Measurements from ENCODE around the gene CBFA2T2.

CBFA2T2 gene

DNA sequence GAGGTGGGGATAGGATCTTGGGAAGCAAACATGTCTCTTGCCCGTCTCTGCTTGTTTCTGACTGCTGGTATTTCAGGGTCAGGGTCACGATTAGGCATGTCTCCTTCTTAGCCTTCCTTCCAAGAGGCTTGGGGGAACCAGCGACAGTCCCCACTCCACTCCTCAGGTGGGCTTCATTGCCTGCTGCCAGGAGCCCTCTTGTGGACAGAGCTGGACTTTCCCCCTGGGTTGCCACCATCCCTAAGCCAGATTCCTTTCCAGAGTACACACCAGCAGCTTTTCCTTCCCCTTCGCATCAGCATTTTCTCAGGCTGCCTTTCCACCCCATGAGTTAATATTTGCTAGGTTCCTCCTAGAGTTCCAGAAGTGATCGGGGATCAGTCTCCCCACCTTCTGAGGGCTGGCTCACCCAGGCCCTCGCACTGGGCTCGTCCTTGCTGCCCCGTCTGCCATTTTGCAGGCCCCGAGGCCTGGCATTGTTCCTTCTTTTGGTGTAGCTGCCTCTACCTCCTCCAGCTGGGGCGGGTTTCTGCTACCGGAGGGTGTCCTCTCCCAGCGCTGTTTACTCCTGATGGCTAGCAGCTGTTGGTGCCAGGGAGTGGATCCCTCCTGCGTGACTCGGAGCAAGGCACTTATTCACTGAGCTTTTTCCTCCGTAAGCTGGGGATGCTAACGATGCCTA is 163.5 kb downstream of the CBFA2T2 start:
- DNase-seq (ENCODE audit: low spot score): no peak

- no peak for DNase-seq (ENCODE audit: low spot score)
These were observed 164.2 kb downstream of the CBFA2T2 start for GRCh38 chr20:33653900-33654596.

DNA sequence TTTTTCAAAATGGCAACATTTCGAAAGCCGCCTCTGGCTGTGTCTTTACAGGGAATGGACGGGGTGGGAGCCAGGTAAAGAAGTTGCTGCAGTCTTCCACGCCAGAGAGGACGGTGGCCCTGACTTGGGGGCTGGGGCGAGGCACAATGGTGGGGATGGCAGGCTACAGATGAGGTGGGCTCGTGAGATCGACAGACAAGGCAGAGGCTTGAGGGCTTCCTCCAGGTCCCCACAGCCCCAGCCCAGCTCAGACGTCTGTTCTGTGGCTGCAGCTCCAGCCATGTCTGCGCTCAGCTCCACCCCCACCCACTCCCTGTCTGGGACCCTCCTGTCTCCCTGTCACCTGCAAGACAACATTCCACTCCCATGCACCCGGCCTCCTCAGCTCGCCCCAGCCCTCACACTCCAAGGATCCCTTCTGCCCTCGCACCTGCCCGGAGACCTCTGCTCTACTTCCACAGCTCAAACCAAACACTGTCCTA is 164.8 kb downstream of the CBFA2T2 start:
- DNase-seq (ENCODE audit: low spot score): no peak

GRCh38 chr20:33655164-33655563 is 165.3 kb downstream of the CBFA2T2 start:
- no peak for DNase-seq (ENCODE audit: low spot score)

DNA sequence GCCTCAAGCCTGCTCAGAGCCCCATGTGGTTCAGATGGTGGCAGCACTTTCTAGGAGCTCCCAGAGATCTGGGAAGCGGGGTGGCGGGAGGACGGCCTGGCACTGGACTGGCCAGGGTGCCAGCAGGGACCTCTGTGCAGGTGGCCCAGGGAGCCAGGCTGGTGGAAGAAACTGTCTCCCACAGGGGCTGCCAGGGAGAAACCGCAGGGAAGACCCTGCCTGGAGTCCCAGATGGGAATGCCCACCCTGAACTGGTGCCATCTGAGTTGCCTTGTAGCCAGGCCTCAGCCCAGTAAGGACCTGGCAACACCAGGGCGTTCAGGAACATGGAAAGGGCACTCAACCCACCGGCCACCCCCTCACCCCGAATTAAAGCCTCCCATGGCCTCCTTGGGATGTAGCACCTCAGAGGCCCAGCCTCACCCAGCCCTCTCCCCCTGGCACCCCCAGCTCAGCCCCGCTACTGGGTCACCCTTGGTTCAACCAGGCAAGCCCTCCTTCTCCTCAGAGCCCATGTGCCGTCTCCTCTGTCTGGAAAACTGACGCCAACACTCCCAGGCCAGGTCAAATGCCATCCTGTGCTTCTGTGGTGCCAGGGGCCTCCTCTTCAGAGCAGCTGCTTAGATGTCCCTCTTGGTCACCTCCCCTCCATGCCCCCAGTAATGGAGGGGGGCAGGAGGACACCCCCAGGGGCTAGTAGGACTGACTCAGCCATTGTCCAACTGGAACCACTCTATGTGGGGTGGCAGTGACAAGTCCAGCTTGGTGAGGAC is 166.3 kb downstream of the CBFA2T2 start:
- no peak for DNase-seq (ENCODE audit: low spot score)

DNA sequence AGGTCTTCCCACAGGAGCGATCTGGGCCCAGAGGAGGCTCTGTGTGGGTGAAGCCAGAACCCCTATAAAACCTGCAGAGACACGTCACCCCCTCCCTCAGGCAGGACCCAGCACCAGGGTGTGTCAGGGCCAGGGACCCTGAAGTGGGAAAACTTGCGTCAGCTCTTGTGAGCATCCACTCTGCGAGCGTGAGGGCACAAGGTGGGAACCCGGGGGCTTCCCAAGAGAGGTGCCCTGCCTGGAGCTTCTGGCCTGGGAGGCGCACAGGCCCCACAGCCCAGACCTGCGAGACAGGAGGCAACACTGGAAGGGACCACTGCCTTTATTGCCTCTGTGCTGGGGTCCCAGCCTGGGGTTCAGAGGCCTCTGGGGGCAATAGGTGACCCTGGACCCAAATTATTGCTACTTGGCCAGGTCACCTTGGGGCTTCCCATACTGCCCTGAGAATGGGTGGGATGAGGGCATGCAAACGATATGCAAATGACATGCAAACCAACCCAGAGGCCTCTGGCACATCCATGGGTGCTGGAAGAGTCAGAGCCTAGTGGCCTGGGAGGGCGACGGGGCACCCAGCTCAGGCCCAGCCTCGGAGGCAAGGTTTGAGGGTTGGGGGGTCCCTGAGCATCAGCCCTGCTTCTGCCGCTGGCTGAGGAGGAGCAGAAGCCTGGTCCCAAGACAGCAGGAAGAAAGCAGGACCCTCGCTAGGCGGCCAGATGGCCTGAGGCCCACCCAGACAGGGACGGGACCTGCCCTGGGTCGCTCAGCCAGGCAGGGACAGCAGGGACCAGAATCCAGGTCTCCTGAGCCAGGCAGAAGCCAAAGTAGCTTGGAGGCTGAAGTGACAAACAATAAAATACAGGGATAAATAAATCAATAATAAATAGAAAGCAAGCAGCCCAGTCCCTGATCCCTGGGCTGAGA is 167.1 kb downstream of the CBFA2T2 start:
- DNase-seq (ENCODE audit: low spot score): no peak

GRCh38 chr20:33657704-33658095 is 167.8 kb downstream of the CBFA2T2 start:
- no peak for DNase-seq (ENCODE audit: low spot score)

DNA sequence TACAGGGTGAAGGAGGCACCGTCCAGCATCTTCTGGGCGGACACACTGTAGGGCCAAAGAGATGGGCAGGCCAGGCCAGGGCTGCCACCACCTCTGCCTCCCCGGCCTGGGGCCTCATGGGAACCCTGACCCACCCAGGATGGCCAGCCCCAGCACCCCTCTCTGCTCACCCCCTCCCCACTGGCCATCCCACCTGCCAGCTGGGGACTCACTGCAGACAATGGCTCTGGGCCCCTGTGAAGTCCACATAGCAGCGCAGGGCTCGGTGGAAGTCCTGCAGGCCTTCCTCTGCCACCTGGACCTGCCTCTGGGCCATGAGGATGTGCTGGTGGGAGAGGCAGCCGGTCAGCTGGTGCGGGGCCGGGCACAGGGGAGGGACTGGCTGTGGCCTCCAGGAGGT is 168.6 kb downstream of the CBFA2T2 start:
- DNase-seq (ENCODE audit: low spot score): no peak

- no peak for DNase-seq (ENCODE audit: low spot score)
These were observed 169.0 kb downstream of the CBFA2T2 start for GRCh38 chr20:33658929-33659328.

- DNase-seq (ENCODE audit: low spot score): no peak
These were observed 169.6 kb downstream of the CBFA2T2 start for GRCh38 chr20:33659341-33660034.

DNA sequence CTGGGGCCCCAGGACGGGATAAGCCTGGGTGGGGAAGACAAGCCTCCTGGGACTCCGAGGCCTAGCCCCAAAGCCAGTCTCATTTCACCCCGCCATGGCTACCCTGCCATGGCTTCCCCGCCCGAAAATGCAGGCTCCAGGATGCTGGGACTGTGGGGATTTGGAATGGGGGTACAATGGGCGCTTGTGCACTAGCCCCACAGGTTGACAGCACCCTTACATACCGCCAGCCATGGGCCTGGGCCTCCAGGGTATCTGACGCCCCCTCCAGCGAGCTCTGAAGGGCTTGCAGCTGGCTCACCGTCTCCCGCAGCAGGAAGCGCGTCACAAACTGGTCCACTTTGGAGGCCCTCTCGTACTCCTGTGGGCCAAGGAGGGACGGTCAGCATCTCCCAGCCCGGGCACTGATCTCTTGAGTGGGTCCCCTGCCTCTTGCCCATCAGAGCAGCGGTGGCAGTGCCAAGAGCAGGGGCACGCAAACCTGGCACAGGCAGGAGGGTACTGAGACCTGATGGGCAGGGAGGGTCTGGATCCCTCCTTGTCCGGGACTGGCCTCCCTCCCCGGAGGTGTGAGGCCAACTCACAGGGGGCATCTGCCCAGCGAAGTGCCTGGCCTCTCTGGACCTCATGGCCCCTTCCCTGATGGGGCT is 170.3 kb downstream of the CBFA2T2 start:
- no peak for DNase-seq (ENCODE audit: low spot score)

DNA sequence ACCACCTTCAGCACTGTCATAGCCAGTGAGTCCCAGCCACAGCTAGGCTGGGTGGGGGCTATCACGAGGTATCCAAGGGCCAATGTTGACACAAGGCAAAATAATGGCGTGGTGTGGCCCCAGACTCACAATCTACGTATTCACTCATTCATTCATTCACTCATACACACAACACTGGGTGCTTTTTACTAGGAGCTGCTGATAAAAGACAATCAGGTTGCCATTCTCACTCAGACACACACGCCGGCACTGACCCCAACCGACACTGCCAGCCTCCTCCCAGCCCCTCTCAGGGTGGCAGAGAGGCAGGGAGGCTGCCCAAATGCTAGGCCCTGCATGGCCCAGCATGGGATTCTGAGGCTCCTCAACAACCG is 170.8 kb downstream of the CBFA2T2 start:
- DNase-seq (ENCODE audit: low spot score): no peak

GRCh38 chr20:33662172-33662571 is 172.3 kb downstream of the CBFA2T2 start, which contains the start of gene C20orf144:
TSS of gene C20orf144 (plus strand) at chr20:33662327. CDS start at chr20:33662346, 19 bp downstream.
- DNase-seq (ENCODE audit: low spot score): no peak

DNA sequence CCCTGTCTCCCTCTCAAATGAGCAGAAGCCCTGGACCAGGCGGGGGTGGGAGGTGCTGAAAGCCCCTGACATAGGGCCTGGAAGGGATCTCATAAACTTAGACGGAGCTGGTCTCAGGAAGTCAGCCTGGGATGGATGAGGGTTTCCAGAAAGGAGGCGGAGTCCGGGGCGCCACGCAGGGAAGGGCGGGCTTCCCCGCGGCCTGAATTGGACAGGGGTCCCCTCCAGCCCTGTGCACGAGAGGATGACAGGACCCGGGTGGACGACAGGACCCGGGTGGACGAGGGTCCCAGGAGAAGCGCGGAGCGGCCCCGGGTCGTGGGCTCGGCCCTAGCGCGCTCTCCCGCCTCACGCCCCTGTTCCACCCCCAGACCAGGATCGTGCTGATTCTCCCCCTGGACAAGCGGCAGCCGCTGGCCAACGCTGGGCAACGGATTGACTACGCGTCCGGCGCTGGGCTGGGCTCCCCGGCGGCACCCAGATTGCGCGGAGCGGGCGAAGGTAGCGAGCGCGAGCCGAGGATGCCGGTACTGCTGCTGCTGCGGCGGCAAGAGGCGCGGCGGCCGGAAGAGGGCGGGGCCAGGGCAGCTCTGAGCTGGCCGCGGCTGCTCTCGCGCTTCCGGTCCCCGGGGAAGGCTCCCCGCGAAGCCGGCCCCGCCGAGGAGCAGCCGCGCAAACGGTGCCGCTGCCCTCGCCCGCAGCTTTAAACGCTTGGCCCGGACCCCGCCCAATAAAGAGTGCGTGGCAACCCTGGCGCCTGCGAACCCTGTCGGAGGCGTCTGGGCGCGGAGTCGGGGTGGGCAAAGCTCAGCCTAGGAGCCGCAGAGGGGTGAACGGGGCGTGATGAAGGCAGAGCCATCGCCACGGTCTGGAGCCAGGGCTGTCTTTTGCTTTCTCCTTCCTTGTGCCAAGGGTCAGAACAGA is 173.5 kb downstream of the CBFA2T2 start:
- DNase-seq (ENCODE audit: low spot score): peak; percentile 84

GRCh38 chr20:33664085-33664761 is 174.3 kb downstream of the CBFA2T2 start:
- no peak for DNase-seq (ENCODE audit: low spot score)

DNA sequence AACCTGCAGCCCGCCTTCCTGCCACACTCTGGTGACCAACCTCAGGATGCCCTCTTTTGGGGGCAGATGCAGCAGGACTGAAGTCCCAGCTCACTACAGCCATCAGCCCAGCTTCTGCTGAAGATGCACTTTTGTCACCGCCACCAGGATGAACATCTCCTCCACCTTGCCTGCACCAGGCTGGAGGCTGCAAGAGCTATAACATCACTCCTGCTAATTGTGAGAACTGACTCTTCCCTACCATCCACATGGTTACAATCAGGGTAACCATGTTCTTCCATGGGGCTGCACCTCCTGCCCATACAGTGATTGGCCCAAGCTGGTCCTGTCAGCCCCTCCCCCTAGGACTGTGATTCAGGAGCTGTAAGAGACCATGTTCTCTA is 174.9 kb downstream of the CBFA2T2 start:
- no peak for DNase-seq (ENCODE audit: low spot score)

DNA sequence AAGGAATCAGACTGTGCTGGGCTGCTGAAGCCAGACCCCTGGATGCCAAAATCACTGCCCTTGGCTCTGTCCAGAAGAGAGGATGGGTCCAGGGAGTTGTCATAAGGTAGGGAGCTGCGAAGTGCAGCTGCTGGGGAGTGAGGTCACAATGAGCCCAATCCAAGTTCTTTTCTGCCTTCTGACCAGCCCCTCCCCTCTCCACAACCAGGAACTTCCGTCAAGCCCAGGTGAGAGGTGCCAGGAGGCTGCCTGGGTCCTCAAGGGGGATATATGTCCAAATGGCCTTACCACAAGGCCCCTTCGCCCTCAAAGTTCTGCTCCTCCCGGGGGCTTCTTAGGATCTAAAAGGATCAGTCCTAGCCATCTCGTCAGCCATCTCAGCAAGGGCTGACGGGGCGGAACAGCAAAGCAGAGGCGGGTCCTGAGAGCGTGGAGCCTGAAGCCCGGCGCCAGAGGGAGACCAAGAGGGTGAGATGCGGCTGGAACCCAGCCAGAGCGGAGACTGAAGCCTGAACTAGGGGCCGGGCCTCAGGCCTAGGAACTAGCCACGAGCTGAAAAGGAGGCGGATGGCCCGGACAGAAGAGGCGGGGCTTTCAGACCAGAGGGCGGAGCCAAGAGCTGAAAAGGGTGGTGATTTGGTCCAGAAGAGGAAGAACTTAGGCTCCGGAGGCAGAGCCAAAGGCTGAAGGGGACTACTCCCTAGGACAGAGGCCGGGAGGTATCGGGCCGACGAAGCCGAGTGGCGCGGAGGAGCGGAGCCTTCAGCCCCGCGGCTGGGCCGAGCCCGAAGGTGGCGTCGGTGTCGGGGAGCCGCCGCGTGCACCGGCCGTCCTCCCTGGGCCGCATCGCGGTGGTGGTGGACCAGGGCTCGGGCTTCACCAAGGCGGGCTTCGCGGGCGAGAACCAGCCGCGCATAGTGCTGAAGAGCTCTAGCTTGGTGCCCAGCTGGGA is 176.7 kb downstream of the CBFA2T2 start, which contains the start of gene ACTL10:
Gene ACTL10 (plus strand): TSS at position 651 of the 952 bp plus-strand sequence. CDS start 555 bp downstream, outside the sequence.
- DNase-seq (ENCODE audit: low spot score): peak; percentile 95

DNA sequence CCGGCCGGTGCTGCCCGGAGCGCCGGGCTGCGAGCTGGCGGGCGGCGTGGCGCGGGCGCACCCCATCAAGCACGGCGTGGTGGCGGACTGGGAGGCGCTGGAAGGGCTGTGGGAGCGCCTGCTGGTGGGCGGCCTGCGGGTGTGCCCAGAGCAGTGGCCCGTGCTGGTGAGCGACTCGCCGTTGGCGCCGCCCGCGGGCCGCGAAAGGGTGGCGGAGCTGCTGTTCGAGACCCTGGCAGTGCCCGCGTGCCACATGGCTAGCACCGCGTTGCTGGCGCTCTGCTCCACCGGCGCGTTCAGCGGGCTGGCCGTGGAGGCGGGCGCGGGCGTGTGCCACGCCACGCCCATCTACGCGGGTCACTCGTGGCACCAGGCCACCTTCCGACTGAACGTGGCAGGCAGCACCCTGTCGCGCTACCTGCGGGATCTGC is 177.4 kb downstream of the CBFA2T2 start:
- no peak for DNase-seq (ENCODE audit: low spot score)

Data from activated CD4-positive, alpha-beta T cell treated with anti-CD3 and anti-CD28 coated beads, Interleukin-2, Interleukin-4, amounts not matched to agents 100 ng/mL and 50 ng/mL, durations not matched to agents 16 hours and 8 hours (primary cell).